Pancreas (tissue), 10 donors: ENCODE measurements around the gene DRGX. TPM values are rescaled to one million over a fixed set of nuclear protein-coding genes. Genes with fewer than 3 reads are reported as not detected.

Experiments used
- ATAC-seq, 4 donors: fragments of 200-7000 bp; cut with Tn5 transposase; one replicate each; pipeline versions ENCODE4 v1.8.0 to v1.9.1; 2020; ENCODE audit warnings: mild to moderate bottlenecking in 4 of 4, moderate library complexity in 4 of 4
- DNase-seq, 6 donors: peaks; one replicate each; pipeline ENCODE4 v3.0.0-alpha.2; 2020
- FAIRE-seq: peaks from 2 replicates; lab custom pipeline; 2012; peaks lifted over from hg19 to GRCh38; lab: Jason Lieb, UNC
- H3K27ac ChIP-seq, 4 donors: fragments of 200-600 bp; sonication (generic); 1 replicate in 3 of 4; 2 replicates in 1 of 4; pipeline versions ENCODE4 v1.5.0 to v1.8.0; 2020
- H3K27me3 ChIP-seq, 4 donors: fragments of 200-600 bp; one replicate each; pipeline ENCODE4 v1.8.0; 2021
- H3K36me3 ChIP-seq, 3 donors: fragments of 200-600 bp; sonication (generic) in 1 of 3; one replicate each; pipeline versions ENCODE4 v1.5.0 to v1.8.0; 2020 to 2021
- H3K4me1 ChIP-seq, 3 donors: fragments of 200-600 bp; one replicate each; pipeline ENCODE4 v1.8.0; 2021
- H3K4me3 ChIP-seq, 4 donors: fragments of 200-600 bp; sonication (generic) in 2 of 4; one replicate each; pipeline versions ENCODE4 v1.5.0 to v1.8.0; 2020 to 2021
- H3K9me3 ChIP-seq, 4 donors: fragments of 200-600 bp; one replicate each; pipeline ENCODE4 v1.8.0; 2021
- WGBS, 2 donors: extraction: QIAGEN DNeasy Blood & Tissue Kit; methylation state at CpG; one replicate each; pipeline ENCODE4 v1.1.7; 2013; 5-methylcytosine and 5-hydroxymethylcytosine counted together
- intact Hi-C, 3 donors: fragments of 100-400 bp; cut with DNase I; formaldehyde crosslinking; loops; one replicate each; pipeline versions ENCODE4 v1.11.1 to v1.14.2; 2022
- polyA plus RNA-seq, 2 donors: library from polyadenylated mRNA; stranded (reverse); fragments of 200-250 nt; gene quantifications; one replicate each; pipeline ENCODE4 v1.2.3, GENCODE V29; 2013
- total RNA-seq, 6 donors: library from RNA; stranded (reverse); fragmentation: NEBNext Ultra II Directional in 4 of 6; extraction: Animal tissue kit (Norgen Biotek cat#: 25700) in 4 of 6; gene quantifications; one replicate each; pipeline versions ENCODE4 v1.2.1 to v1.2.4, GENCODE V29; 2021 to 2023
- TF ChIP-seq, protein P1 (sequence below), 4 donors: fragments of 200-600 bp; sonication (generic) in 3 of 4; IDR thresholded peaks; one replicate each; pipeline versions ENCODE4 v1.5.0 to v1.8.0; 2021; ENCODE audit warnings: antibody characterized with exemption in 4 of 4
- donor health status: healthy with polysubstance abuse.
- donor health status: DM: no; HTN: no; CAD: no; lungs with moderate emphysema.
- donor health status: DM: no; HTN: no; CAD: no.
- donor health status: control.
- donor health status: control.
- donor health status: Bipolar disorder and iron deficiency.
- donor health status: DM: yes; HTN: yes; CAD: no.
- donor health status: DM: no; HTN: no; CAD: no.
- donor health status: DM: no; HTN: no; CAD: no.
- donor health status: DM: yes; HTN: yes; CAD: no.

Gene DRGX
- total and polyA plus RNA-seq, 8 donors = not detected

DNA sequence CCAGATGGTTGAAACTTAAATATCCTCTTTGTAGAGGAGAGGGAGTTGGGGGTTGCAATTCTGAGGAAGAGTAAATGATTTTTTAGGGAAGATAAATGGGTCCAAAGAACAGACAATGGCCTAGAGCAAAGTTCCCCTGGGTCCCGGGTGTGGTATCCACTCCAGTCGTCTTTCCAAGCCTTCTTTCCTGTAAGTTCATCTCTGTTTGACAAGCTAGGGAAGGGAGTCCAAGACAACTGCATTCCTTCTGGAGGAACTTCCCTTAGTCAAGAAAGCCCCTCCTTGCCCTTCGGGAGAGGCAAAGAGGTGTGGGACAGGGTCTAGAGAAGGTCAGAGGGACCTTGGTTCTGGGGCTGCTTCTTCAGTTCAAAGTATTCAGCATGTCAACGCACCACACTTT lies 63.6 kb downstream of the DRGX start:
- 71 to 74% methylated on average over 4 of the region's 4 CpGs for WGBS, 2 donors
- H3K9me3 ChIP-seq = no peaks in the 10 kb centered on the region
- no peak for DNase-seq
- H3K27me3 ChIP-seq = no peaks in the 10 kb centered on the region
- H3K4me1 ChIP-seq = no peaks in the 10 kb centered on the region
- FAIRE-seq = no peak
- intact Hi-C loops = no loop called here
- TF ChIP-seq, protein P1, sequence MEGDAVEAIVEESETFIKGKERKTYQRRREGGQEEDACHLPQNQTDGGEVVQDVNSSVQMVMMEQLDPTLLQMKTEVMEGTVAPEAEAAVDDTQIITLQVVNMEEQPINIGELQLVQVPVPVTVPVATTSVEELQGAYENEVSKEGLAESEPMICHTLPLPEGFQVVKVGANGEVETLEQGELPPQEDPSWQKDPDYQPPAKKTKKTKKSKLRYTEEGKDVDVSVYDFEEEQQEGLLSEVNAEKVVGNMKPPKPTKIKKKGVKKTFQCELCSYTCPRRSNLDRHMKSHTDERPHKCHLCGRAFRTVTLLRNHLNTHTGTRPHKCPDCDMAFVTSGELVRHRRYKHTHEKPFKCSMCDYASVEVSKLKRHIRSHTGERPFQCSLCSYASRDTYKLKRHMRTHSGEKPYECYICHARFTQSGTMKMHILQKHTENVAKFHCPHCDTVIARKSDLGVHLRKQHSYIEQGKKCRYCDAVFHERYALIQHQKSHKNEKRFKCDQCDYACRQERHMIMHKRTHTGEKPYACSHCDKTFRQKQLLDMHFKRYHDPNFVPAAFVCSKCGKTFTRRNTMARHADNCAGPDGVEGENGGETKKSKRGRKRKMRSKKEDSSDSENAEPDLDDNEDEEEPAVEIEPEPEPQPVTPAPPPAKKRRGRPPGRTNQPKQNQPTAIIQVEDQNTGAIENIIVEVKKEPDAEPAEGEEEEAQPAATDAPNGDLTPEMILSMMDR (IDR thresholded peaks at IDR 0.05) = no peak
- H3K4me3 ChIP-seq = no peak overlapping the region
- no peak for ATAC-seq
- no peaks in the 10 kb centered on the region for H3K36me3 ChIP-seq
- no peak overlapping the region for H3K27ac ChIP-seq

DNA sequence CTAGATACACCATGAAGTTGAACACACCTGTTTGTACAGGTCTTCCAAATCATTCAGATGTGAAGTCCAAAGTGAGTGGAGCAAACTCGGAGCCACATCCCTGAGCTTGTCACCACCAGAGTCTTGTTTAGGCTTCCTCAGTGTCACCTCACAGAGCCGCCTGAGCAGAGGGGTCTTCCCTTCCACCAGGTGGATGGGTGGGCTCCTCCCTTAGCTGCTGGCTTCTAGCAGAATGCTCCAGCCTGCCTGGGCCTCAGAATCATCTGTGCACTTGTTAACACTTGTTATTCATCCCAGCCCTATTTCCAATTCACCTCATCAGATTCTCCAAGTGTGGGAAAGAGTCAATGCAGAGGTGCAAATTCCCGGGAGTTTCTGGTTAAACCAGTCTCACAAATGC lies 64.5 kb downstream of the DRGX start:
- no peaks in the 10 kb centered on the region for H3K27me3 ChIP-seq
- ATAC-seq (no peak), FAIRE-seq (no peak), DNase-seq (no peak)
- no peaks in the 10 kb centered on the region for H3K4me1 ChIP-seq
- no peak overlapping the region for H3K27ac ChIP-seq
- H3K9me3 ChIP-seq = no peaks in the 10 kb centered on the region
- H3K4me3 ChIP-seq = no peak overlapping the region
- intact Hi-C loops = no loop called here
- H3K36me3 ChIP-seq = no peaks in the 10 kb centered on the region
- WGBS, 2 donors = 54 to 69% methylated on average over 3 of the region's 3 CpGs
- TF ChIP-seq, protein P1 (IDR thresholded peaks at IDR 0.05) = no peak

DNA sequence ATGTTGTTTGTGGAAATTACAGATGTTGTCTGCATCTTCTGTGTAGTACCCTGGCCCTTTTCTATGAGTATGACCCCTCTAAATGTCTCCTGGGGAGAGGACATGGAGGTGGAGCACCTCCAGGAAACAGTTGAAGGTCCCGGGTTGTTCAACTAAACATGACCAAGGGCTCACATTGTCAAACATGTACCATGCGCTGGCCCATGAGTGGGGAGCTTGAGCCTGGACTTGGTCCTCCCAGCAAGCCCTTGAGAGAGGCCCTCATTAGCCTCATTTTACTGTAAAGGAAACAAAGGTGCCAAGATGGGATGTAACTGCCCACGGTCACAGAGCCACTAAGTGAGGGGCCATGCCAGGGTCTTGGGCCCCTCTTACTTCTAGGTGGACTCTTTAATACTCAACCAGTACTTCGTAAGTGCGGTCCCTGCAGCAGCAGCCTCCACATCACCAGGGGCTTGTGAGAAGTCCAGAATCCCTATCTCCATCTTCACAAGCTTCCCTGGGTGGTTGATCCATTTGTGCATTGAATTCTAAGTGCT lies 65.7 kb downstream of the DRGX start:
- H3K9me3 ChIP-seq = no peaks in the 10 kb centered on the region
- TF ChIP-seq, protein P1 (IDR thresholded peaks at IDR 0.05) = no peak
- no peak overlapping the region for H3K27ac ChIP-seq
- no peak for FAIRE-seq
- intact Hi-C loops = no loop called here
- no peaks in the 10 kb centered on the region for H3K27me3 ChIP-seq
- no peak overlapping the region for H3K4me3 ChIP-seq
- no peak for DNase-seq
- 89 to 91% methylated on average over 5 of the region's 5 CpGs for WGBS, 2 donors
- no peak for ATAC-seq
- H3K4me1 ChIP-seq = no peaks in the 10 kb centered on the region
- no peaks in the 10 kb centered on the region for H3K36me3 ChIP-seq

DNA sequence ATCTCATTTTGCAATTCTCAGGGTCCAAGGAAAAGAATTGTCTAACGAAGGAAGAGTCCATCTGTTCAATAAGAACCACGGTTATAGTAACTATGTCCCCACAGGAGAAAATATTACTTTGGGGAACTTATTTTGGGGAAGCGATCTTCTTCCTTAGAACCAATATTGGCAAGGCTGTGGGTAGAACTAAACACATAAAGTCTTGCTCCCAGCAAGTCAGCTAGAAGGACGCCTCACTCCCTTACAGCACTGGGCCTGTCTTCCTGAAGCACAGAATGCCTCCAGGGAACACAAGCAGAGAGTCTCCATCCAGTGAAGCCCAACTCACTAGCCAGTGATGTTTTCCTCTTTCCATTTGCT lies 66.8 kb downstream of the DRGX start:
- H3K27me3 ChIP-seq = no peaks in the 10 kb centered on the region
- no peak for ATAC-seq
- H3K27ac ChIP-seq = no peak overlapping the region
- FAIRE-seq = no peak
- 80 to 85% methylated on average over 4 of the region's 4 CpGs for WGBS, 2 donors
- intact Hi-C loops = no loop called here
- DNase-seq = no peak
- H3K36me3 ChIP-seq = no peaks in the 10 kb centered on the region
- TF ChIP-seq, protein P1 (IDR thresholded peaks at IDR 0.05) = no peak
- H3K9me3 ChIP-seq = no peaks in the 10 kb centered on the region
- H3K4me1 ChIP-seq = no peaks in the 10 kb centered on the region
- no peak overlapping the region for H3K4me3 ChIP-seq

DNA sequence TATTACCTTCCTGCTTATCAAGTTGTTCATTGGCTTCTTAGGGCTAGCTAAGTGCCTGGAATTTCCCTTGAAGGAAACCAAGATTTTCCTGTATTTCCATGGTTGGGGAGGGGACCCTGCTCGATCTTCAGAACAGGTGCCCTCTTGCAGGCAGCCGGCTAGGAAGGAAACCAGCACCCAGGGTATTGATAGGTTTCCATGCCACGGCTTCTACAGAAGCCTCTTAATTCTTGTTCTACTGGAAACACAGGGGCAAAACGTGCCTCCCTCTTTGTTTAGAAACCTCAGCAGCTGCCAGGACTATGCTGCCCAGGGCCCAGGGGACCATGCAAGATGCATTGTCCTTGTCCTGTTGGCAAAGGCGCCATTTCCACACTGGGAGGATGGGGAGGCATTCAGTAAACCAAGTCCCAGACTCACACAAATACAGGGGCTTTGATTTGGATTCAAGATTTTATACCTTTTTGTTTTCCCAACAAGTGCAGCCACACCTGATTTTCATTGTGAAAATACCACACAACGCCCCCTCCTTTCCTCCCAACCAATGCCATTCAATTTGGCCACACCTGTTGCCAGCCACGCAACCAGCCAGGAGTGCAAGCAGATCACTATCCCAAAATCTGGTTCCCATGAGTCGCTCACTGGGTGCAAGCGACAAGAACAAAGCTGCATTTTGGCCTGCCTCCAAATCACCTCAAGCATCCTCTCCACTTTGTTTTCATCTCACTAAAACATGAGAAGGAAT lies 67.3 kb downstream of the DRGX start:
- FAIRE-seq = no peak
- WGBS, 2 donors = 84 to 85% methylated on average over 9 of the region's 9 CpGs

More for the DNA sequence above, 67.3 kb downstream of the DRGX start:
- Histone ChIP-seq H3K9me3 (no peaks in the 10 kb centered on the region), H3K27ac (no peak overlapping the region), H3K36me3 (no peaks in the 10 kb centered on the region), H3K4me1 (no peaks in the 10 kb centered on the region), H3K4me3 (no peak overlapping the region), H3K27me3 (no peaks in the 10 kb centered on the region)
- TF ChIP-seq, protein P1 (IDR thresholded peaks at IDR 0.05) = no peak
- no peak for ATAC-seq
- no peak for DNase-seq
- intact Hi-C loops = no loop called here
